GM18873 (cell line): ENCODE measurements around the gene PLD4.
"Not testable (repeated sequence)": the region's sequence is repeated elsewhere in the genome, so short reads cannot be mapped to it uniquely, and the experiment has no call there.

ENCODE experiments used
- ATAC-seq: cut with Tn5 transposase; IDR thresholded peaks from one replicate; pipeline ENCODE4 v1.9.1; 2021; ENCODE audit warnings: mild to moderate bottlenecking, moderate library complexity, moderate number of reproducible peaks; ENCODE audit not compliant: unreplicated experiment, low FRiP score

PLD4 gene

DNA sequence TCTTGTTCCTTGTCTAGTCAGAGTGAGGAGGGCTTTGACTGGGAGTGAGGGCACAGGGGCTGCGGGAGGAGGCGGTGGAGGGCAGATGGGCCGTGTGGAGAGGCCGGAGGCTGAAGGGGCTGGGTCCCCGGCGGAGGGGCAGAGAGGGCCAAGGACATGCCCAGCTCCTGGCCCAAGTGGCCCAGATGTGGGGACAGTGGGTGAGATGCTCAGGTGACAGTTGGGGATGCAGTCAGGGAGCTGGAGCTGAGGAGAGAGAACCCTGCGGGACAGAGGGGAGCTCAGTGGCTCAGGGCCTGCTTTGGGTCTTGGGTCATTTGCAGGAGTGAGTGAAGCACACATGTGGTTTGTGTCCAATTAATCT lies 26.5 kb upstream of the PLD4 start:
- no peak for ATAC-seq

DNA sequence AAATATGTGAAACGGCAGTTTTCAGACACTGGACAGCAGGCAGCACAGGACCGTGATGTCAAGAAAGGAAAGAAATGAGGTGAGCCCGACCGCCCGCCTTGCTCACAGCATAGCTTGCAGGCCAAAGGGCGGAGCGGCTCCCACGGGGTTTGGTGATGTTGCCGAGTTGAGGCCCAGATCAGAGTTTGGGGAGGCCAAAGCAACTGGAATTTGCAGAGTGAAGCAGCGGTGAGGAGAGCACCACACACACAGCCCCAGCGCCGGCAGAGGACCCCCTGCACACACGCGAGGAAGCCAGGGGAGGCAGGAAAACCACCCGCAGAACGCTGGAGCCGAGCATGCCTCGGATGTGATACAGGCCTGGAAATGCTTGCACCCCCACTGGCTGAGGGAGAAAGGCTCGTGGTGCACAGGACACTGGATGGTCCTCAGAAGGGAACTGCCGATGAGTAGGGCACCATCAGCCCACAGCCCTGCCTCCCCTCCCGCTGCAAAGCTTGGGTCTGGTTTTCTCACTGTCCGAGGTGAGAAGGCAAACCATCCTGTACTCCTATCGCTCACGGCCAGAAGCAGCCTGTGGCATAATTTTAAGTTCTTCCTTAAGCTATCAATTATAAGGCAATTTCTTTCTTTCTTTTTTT lies 25.7 kb upstream of the PLD4 start:
- ATAC-seq = no peak

DNA sequence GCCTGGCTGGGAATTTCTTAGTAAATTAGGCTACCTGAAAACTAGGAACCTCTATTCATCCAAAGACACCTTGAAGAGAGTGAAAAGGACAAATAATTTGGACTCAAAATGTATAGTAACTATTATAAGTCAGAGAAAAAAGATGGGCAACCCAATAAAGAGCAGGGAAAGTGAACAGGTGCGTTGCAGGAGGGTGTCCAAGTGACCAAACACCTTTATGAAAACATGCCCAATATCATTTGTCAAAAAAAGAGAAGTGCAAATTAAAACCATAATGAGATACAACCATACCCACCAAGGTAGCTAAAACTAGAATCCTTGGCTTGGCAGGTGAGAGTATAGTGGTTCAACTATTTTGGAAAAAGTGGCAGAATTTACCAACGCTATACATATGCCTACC lies 24.9 kb upstream of the PLD4 start:
- no peak for ATAC-seq

DNA sequence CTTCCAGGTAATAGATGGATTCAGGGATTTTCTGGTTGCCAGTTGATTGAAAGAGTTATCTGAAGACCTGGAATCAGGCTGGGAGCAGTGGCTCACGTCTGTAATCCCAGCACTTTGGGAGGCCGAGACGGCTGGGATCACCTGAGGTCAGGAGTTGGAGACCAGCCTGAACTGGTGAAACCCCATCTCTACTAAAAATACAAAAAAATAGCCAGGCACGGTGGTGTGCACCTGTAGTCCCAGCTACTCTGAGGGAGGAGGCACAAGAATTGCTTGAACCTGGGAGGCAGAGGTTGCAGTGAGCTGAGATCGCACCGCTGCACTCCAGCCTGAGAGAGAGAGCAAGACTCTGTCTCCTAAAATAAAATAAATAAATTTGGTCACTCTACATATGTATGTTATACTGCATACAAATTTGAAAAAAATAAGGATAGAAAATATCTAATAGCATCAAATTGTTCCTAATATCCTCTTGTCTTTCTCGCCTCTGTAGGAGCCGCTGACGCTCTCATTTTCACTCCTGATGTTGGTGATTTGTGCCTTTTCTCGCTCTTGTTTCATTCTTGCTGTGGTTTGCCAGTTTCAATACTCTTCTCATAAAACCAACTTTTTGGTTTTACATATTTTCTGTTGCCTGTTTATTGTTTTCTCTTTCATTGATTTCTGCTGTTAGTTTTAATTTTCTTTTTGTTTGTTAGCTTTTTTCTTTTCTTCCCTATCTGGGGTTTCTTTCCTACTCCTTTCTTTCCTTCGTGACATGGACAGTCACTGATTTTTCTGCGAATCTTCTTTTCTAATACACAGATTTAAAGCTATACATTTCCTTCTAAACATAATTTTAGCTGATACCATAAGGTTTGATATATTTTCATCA lies 23.8 kb upstream of the PLD4 start:
- no peak for ATAC-seq

DNA sequence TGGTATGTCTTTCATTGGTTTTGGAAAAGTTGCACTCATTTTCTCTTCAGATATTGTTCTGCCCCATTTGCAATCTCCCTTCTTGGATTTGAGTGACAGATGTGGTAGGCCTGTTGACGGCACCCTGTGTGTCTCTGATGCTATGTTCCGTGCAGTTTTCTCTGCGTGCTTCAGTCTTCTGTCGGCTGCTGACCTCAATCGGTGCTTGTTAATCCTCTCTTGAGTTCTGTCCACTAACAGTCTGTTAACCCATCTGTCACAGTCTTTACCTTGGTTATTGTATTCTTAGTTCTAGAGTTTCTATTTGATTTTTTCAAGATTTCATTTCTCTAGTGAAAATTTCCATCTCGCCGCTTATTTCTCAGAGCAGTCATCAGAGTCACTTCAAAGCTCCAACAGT lies 20.7 kb upstream of the PLD4 start:
- no peak for ATAC-seq

DNA sequence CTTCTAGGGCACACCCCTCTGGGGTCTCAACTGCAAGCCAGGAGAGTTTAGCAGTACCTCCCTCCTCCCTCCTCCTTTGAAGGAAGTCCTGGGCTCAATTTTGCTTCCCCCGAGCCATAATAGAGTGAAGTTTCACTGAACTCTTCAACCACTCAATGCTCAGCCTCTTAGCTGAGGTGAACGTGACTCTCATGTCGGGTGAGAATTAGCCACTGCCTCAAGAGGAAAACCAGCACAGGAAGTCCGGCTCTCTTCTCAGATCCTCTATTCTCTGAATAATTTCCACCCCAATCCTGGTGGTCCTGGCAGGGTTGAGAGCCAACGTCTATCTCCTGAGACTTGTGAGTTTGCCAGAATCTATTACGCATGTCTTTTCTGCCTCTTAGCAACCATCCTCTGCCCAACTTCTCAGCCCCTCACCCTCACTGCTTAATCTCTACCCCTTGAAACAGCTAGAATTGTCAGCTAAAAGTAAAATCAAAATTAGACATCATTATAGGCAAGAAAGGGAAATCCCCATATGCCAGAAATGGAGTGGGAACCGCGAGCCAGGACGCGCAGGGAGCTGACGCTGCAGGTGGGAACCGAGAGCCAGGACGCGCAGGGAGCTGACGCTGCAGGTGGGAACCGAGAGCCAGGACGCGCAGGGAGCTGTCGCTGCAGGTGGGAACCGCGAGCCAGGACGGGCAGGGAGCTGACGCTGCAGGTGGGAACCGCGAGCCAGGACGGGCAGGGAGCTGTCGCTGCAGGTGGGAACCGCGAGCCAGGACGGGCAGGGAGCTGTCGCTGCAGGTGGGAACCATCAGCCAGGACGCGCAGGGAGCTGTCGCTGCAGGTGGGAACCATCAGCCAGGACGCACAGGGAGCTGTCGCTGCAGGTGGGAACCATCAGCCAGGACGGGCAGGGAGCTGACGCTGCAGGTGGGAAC lies 19.8 kb upstream of the PLD4 start:
- ATAC-seq = not testable (repeated sequence)

DNA sequence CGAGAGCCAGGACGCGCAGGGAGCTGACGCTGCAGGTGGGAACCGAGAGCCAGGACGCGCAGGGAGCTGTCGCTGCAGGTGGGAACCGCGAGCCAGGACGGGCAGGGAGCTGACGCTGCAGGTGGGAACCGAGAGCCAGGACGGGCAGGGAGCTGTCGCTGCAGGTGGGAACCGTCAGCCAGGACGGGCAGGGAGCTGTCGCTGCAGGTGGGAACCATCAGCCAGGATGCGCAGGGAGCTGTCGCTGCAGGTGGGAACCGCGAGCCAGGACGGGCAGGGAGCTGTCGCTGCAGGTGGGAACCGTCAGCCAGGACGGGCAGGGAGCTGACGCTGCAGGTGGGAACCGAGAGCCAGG lies 19.1 kb upstream of the PLD4 start:
- not testable (repeated sequence) for ATAC-seq

DNA sequence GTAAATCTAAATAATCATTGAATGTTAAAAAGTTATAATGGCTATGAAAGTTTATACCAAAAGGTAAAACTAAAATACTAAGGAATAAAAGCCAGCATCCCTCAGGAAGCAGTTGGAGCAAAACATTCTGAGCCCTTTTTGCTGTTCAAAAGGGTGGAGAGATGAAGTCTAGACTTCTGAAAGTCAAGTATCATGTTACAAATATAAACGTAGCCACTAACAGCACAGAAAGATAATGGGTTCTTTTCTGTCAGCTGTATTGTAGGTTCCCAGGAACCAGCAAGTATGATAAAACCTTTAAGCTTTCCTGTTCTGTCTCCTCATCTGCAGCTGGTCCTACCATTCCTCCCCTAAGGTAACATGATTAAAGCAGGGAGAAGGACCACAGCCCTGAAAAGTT lies 16.4 kb upstream of the PLD4 start:
- no peak for ATAC-seq

DNA sequence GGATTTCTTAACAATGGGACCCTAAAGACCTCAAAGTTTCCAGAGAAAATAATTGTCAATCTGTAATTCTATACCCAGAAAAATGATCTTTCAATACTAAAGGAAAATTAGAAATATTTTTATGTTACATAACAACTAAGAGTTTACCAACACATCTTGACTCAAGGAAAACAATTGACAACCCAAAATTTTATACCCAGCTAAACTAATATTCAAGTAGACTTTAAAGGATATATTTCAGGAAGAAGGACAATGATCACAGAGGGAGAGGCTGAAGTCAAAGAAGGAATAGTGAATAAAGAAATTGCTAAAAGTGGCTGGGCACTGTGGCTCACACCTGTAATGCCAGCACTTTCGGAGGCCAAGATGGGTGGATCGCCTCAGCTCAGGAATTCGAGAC lies 12.6 kb upstream of the PLD4 start:
- ATAC-seq = no peak

DNA sequence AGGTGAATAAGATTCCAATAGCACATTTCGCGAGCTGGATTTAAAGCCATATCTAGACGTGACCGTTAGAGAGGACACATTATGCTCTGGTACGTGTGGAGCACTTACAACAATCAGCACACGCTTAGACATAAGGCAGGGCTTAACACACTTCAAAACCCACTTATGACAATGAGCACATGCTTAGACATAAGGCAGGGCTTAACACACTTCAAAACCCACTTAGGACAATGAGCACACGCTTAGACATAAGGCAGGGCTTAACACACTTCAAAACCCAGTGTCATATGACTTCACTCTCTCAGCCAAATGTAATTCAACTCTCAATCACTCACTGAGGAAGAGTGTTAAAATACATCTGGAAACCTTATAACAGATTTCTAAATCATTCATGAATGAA lies 11.2 kb upstream of the PLD4 start:
- ATAC-seq = no peak

DNA sequence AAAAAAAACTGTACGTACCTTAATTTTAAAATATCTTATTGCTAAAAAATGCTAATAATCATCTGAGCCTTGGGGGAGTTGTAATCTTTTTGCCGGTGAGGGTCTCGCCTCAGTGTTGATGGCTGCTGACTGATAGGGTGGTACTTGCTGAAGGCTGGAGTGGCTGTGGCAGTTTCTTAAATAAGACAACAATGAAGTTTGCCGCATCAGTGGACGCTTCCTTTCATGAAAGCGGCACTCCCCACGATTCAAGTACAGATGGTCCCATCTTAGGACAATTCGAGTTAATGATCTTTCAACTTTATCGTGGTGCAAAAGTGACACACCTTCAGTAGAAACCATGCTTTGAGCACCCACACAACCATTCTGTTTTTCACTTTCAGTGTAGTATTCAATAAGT lies 7.6 kb upstream of the PLD4 start:
- ATAC-seq = no peak

DNA sequence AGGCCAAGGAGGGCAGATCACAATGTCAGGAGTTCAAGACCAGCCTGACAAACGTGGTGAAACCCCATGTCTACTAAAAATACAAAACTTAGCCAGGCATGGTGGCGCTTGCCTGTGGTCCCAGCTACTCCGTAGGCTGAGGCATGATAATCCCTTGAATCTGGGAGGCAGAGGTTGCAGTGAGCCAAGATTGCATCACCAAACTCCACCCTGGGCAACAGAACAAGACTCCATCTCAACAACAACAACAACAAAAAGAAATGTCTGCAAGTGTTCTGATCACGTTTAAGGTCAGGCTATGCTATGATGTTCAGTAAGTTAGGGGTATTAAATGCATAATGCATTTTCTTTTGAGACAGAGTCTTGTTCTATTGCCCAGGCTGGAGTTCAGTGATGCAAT lies 6.7 kb upstream of the PLD4 start:
- no peak for ATAC-seq

DNA sequence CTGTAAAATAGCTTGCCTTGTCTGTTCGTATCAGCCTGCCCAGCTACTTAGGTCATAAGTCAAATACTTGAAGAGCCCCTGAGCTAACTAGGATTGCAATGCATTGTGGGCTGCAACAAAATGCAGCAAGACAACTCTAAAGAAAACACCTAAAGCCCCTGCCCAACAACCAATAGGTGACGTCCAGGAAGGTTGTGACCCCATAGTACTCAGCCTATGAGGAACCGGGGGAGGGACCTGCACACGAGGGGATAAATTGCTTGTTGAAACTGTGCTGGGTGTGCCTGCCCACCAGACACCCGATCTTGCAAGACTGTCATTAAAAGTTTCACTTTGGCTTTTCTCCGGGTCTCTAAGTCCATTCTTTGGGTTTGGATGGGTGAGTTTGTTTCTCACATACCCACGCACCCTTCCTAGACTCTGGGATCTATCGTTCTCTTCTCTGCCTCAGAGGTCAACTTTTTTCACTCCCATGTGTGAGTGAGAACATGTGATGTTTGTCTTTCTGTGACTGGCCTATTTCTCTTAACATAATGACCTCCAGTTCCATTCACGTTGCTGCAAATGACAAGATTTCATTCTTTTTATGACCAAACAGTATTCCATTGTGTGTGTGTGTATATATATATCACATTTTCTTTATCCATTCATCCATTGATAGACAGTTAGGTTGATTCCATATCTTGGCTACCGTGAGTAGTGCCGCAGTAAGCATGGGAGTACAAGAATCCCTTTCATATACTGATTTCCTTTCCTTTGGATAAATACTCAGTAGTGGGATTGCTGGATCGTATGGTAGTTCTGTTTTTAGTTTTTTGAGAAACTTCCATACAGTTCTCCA lies 5.3 kb upstream of the PLD4 start:
- ATAC-seq = not testable (repeated sequence)

DNA sequence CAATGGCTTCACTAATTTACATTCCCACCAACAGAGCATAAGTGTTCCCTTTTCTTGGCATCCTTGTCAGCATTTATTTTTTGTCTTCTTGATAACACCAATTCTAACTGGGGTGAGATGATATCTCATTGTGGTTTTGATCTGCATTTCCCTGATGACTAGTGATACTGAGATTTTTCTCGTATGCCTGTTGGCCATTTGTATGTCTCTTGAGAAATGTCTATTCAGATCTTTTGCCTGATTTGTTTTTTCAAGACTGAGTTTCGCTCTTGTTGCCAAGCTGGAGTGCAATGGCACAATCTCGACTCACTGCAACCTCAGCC lies 4.7 kb upstream of the PLD4 start:
- no peak for ATAC-seq

DNA sequence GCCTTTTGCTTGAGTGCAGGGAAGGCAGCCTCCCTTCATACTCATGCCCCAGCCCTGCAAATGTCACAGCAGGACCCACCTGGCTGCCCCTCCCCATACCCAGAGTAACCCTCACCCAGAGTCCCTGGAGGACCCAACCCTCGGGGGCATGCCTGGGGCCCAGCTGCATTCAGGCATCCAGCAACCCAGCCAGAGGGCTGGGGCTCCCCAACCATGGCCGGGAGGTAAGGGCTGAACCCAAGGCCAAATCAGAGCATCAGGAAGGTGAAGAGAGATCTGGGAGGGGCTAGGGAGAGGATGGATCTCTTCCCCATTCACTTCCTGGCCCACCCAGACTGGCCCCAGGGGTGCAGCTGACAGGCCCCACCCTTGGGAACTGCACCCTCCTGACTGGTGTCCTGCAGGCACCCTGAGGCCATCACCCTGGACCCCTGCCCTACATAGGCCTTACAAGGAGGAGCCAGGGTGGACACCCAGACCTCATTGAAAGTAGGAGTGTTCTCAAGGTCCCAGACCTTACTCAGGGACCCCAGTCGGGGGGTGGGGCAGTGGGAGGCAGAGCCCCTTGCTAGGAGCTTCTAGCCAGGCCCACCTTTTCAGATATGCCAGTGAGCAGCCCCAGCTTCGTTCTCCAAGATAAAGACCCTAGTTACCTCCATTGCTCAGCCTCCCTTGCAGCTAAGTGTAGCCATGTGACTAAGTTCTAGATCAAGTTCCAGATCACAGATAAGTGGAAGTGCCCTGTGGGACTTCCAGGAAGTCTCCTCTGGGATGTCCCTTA lies 849 bp upstream of the PLD4 start:
- no peak for ATAC-seq

DNA sequence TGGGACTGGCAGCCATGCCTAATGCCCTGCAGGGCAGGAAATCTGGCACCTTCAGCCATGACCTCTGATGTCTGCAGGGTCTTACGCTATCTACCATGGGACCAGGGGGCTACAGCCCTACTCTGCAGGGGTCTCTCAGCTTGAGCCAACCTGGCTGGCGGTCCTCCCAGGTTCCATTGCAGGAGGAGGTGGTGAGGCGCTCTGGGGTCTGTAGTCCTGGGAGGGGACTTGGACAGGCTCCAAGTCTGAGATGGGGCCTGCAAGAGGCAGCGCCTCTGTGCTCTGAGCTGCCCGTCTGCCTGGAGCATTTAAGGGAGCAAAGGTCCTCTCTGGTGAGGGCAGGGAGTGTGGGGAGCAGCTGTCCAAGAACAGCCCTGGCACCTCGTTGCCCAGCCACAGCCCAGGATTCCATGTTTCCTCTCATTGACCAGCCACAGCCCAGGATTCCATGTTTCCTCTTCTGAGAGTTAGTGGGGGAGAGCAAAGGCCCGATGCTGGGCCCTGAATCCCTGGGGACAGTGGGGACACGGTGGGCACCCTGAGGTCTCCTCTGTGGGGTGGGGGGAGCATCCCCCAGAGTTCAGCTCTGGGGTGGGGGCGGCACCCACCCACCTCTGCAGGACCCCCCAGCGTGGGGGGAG lies 655 bp downstream of the PLD4 start:
- ATAC-seq = no peak

DNA sequence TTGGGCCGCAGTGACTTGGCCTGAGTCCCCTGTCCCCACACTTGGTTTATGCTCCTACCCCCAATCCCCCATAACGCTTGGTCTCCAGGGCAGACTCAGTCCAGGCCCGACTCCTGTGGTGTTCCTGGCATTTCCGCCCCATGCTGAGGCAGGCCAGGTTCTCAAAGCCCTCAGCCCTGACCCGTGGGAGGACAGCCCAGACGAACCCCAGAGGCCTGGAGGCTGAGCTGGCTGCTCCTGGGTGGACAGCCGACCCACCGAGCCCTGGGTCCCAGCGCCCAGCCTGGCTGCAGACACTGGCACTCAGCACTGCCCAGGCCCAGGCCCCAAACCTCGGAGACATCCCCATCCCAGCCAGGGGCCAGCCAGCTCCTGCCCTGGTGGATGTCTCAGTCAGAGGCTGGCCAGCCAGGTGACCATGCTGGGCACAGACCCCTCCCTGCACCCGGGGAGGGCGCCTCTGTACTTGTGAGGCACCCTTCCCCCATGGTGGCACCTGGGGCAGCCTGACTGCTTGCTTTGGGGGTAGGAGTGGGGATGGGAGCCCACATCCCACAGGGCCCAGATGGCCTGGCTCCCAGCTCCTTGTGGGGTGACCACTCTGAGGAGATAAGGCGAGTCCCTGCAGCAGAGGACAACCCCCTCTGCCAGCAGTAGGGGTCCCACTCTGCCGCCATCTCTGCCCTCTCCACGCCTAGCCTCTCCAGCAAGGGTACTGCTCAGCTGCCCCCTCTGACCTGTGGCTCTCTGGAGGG lies 1.4 kb downstream of the PLD4 start:
- no peak for ATAC-seq

DNA sequence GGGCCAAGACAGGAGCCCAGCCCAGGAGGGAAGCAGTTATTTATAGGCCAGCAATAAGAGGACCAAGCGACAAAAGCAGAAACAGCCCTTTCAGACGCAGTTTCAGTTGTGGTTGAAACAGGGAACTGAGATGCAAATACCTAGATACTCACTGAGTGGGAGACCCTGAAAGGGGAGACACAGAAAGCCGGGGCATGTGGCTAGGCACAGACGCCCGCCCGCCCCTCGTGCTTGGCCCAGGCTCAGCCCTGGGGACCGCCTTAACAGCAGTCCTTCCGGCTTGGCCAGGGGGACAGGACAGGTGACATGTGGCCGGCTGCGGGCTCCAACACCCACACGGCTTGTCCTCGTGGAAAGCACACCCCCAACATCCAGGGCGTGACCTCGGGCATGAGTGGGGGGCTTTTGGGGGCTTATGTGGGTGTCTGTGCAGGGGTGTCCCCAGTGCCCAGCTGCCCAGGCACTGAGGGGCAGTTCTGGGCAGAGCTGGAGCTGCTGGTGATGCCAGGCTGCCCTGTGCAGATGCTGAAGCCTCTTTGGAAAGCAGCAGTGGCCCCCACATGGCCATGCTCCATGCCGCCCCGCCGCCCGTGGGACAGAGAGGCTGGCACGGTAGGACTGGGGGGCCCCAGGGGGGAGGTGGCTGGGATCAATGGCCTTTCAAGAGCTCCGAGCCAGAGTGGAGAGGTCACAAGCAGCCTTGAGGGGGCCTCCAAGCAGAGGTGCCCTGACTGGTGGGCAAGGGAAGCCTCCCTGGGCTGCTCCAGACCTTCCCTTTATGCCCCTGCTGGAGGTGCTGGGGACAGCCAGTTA lies 2.1 kb downstream of the PLD4 start:
- ATAC-seq = peak; percentile 73
